Panc1 (cell line): ENCODE results near the gene GPC6. TPM values are rescaled to one million over a fixed set of nuclear protein-coding genes. Genes with fewer than 3 reads are reported as not detected.

Experiments
- ATAC-seq: fragments of 200-7000 bp; cut with Tn5 transposase; 2 replicates; pipeline ENCODE4 v1.9.1; 2020; ENCODE audit warnings: mild to moderate bottlenecking, moderate library complexity
- BruUV-seq: library from RNA; stranded (reverse); fragments of 400-500 nt; replicated peaks from 2 replicates; lab custom pipeline; 2021; lab: Mats Ljungman, UMichigan
- CTCF ChIA-PET: fragments of 300-600 bp; sonication (Branson Sonifier 250); formaldehyde crosslinking; loops from one replicate; lab custom pipeline; 2022; ENCODE audit warnings: antibody characterized with exemption; lab: Charles Lee
- POLR2A ChIA-PET: fragments of 300-600 bp; sonication (Branson Sonifier 250); formaldehyde crosslinking; loops from one replicate; lab custom pipeline; 2022; ENCODE audit warnings: antibody characterized with exemption; lab: Charles Lee
- DNase-seq: peaks from one replicate; pipeline ENCODE4 v3.0.0-alpha.2; 2010; ENCODE audit warnings: low read depth, low spot score
- H3K27ac ChIP-seq: 2 replicates; pipeline ENCODE4 v1.5.1; 2011; ENCODE audit warnings: mild to moderate bottlenecking, low read length, inconsistent platforms
- H3K27me3 ChIP-seq: fragments of 200-500 bp; sonication (Bioruptor generic); 2 replicates; pipeline ENCODE4 v1.6.0; 2014; ENCODE audit warnings: low read length, inconsistent platforms; ENCODE audit not compliant: control insufficient read depth, insufficient read depth
- H3K36me3 ChIP-seq: fragments of 200-500 bp; sonication (Bioruptor generic); 2 replicates; pipeline ENCODE4 v1.5.1; 2014; ENCODE audit warnings: inconsistent platforms, mild to moderate bottlenecking, low read length, moderate library complexity; ENCODE audit not compliant: control insufficient read depth, insufficient read depth
- H3K4me1 ChIP-seq: 2 replicates; pipeline ENCODE4 v1.5.1; 2011; ENCODE audit warnings: inconsistent platforms, mild to moderate bottlenecking, low read length, moderate library complexity; ENCODE audit not compliant: control insufficient read depth, insufficient read depth
- H3K4me3 ChIP-seq, 2 experiments: 2 replicates each; pipeline ENCODE4 v1.5.1; 2011 to 2012; ENCODE audit warnings: low read depth in 2 of 2, low read length in 2 of 2, mild to moderate bottlenecking in 2 of 2, inconsistent platforms in 1 of 2, moderate library complexity in 1 of 2
- H3K9me3 ChIP-seq: fragments of 200-500 bp; sonication (Bioruptor generic); 2 replicates; pipeline ENCODE4 v1.5.1; 2014; ENCODE audit warnings: low read depth, mild to moderate bottlenecking, inconsistent platforms, low read length, moderate library complexity; ENCODE audit not compliant: control insufficient read depth, insufficient read depth
- CTCF ChIP-seq: fragments of 450-650 bp; IDR thresholded peaks from 2 replicates; pipeline ENCODE4 v1.5.1; 2017; ENCODE audit warnings: mild to moderate bottlenecking
- POLR2AphosphoS5 ChIP-seq: IDR thresholded peaks from 2 replicates; pipeline ENCODE4 v1.6.1; 2012; ENCODE audit warnings: mild to moderate bottlenecking, low read depth, low read length, moderate library complexity
- REST ChIP-seq, 2 experiments: IDR thresholded peaks; 2 replicates each; pipeline ENCODE4 v1.6.1; 2011 to 2012; ENCODE audit warnings: low read depth in 2 of 2, control low read depth in 1 of 2, low read length in 1 of 2, mild to moderate bottlenecking in 1 of 2, moderate library complexity in 1 of 2; ENCODE audit not compliant: insufficient read depth in 1 of 2
- SIN3A ChIP-seq: IDR thresholded peaks from 2 replicates; pipeline ENCODE4 v1.6.1; 2012; ENCODE audit warnings: low read depth, mild to moderate bottlenecking, low read length, moderate library complexity, borderline replicate concordance; ENCODE audit not compliant: insufficient read depth
- TCF7L2 ChIP-seq: IDR thresholded peaks from 2 replicates; pipeline ENCODE4 v1.6.1; 2011; ENCODE audit warnings: mild to moderate bottlenecking, low read depth, low read length, inconsistent platforms
- in situ Hi-C: cut with HindIII; loops from 2 replicates; pipeline ENCODE4 v1.10.0; 2016; ENCODE audit warnings: low sequenced_read_pairs, low pct_unique_long_range_greater_than_20kb
- intact Hi-C: fragments of 100-400 bp; cut with micrococcal nuclease; formaldehyde crosslinking; loops from one replicate; pipeline ENCODE4 v1.10.0; 2022; ENCODE audit not compliant: unreplicated experiment
- total RNA-seq: library from RNA; stranded (reverse); gene quantifications from one replicate; pipeline ENCODE4 v1.2.1, GENCODE V29; 2021; ENCODE audit not compliant: unreplicated experiment

GPC6 gene
- total RNA-seq, 1 experiment from 2014 or later = 4.8 TPM

- CTCF ChIA-PET = no interaction called here
- POLR2A ChIA-PET = no interaction called here
- in situ Hi-C loops = no loop called here
- H3K4me3 ChIP-seq = no peak overlapping the region
- DNase-seq (no peak), ATAC-seq (no peak)
- TF ChIP-seq REST (IDR thresholded peaks at IDR 0.05; ENCODE audit: insufficient read depth in 1 of 2, low read depth in 2 of 2, low read length in 1 of 2) (no peak), TCF7L2 (no peak), POLR2AphosphoS5 (no peak), CTCF (no peak), SIN3A (no peak)
- H3K27ac ChIP-seq = no peak overlapping the region
- no TSS peak for BruUV-seq
- H3K4me1 ChIP-seq = no peaks in the 10 kb centered on the region
- intact Hi-C loops = no loop called here
- H3K9me3 ChIP-seq = no peaks in the 10 kb centered on the region
- H3K27me3 ChIP-seq = no peaks in the 10 kb centered on the region
- no peaks in the 10 kb centered on the region for H3K36me3 ChIP-seq
These were observed 755.7 kb downstream of the GPC6 start for GRCh38 chr13:93982179-93982918.

- TF ChIP-seq CTCF (no peak), TCF7L2 (no peak), REST (IDR thresholded peaks at IDR 0.05; ENCODE audit: insufficient read depth in 1 of 2, low read depth in 2 of 2, low read length in 1 of 2) (no peak), POLR2AphosphoS5 (no peak), SIN3A (no peak)
- Histone ChIP-seq H3K4me1 (no peaks in the 10 kb centered on the region), H3K36me3 (no peaks in the 10 kb centered on the region), H3K4me3 (no peak overlapping the region), H3K27ac (no peak overlapping the region), H3K9me3 (no peaks in the 10 kb centered on the region), H3K27me3 (no peaks in the 10 kb centered on the region)
- intact Hi-C loops (no loop called here), in situ Hi-C loops (no loop called here)
- DNase-seq = no peak
- no peak for ATAC-seq
- ChIA-PET POLR2A (no interaction called here), CTCF (no interaction called here)
- BruUV-seq = no TSS peak
These were observed 757.4 kb downstream of the GPC6 start for GRCh38 chr13:93984052-93984451.
